Testis (tissue), 5 donors: Measurements from ENCODE around the gene GPD1. TPM values are rescaled to one million over a fixed set of nuclear protein-coding genes. Genes with fewer than 3 reads are reported as not detected.

Experiments
- DNase-seq: peaks from one replicate; pipeline ENCODE4 v3.0.0-alpha.2; 2019
- H3K27ac ChIP-seq, 2 donors: fragments of 200-600 bp; sonication (generic); one replicate each; pipeline ENCODE4 v1.5.1; 2019
- H3K27me3 ChIP-seq: fragments of 200-600 bp; sonication (generic); one replicate; pipeline ENCODE4 v1.5.1; 2019
- H3K36me3 ChIP-seq: fragments of 200-600 bp; sonication (generic); one replicate; pipeline ENCODE4 v1.5.1; 2017; ENCODE audit warnings: low read depth; ENCODE audit errors: missing control alignments
- H3K4me1 ChIP-seq: fragments of 200-600 bp; sonication (generic); one replicate; pipeline ENCODE4 v1.5.1; 2019
- H3K4me3 ChIP-seq, 2 donors: fragments of 200-600 bp; sonication (generic); one replicate each; pipeline ENCODE4 v1.5.1; 2017 to 2019
- H3K9me3 ChIP-seq: fragments of 200-600 bp; sonication (generic); one replicate; pipeline ENCODE4 v1.5.1; 2017
- POLR2A ChIP-seq: fragments of 450-650 bp; IDR thresholded peaks from one replicate; pipeline ENCODE4 v1.6.1; 2017; ENCODE audit warnings: antibody characterized with exemption, mild to moderate bottlenecking, moderate library complexity
- WGBS, 2 donors: methylation state at CpG; one replicate each; pipeline ENCODE4 v1.1.5; 2018; 5-methylcytosine and 5-hydroxymethylcytosine counted together
- intact Hi-C: fragments of 100-400 bp; cut with DNase I; formaldehyde crosslinking; loops from one replicate; pipeline ENCODE4 v1.15.1; 2023; ENCODE audit warnings: low total_unique reads
- long read RNA-seq, 2 donors: transcript quantifications; one replicate each; lab custom pipeline, GENCODE V29; 2026
- polyA plus RNA-seq: library from polyadenylated mRNA; stranded (reverse); fragments of 350-450 nt; fragmentation: Illumina TruSeq; extraction: RNeasy Lipid Tissue Mini Kit (QIAGEN cat#74804); gene quantifications from one replicate; pipeline ENCODE4 v1.2.3, GENCODE V29; 2014; ENCODE audit warnings: low read depth, low replicate concordance; ENCODE audit not compliant: insufficient read depth
- total RNA-seq, 2 donors: library from RNA; depleted of rRNA; stranded (reverse); fragments of >200 nt; gene quantifications; one replicate each; pipeline ENCODE4 v1.2.3, GENCODE V29; 2016
- TF ChIP-seq, protein P1 (sequence below), 3 experiments: fragments of 450-650 bp in 2 of 3; fragments of 200-600 bp in 1 of 3; sonication (generic) in 1 of 3; IDR thresholded peaks; one replicate each; pipeline ENCODE4 v1.5.1; 2016 to 2019; ENCODE audit warnings: antibody characterized with exemption in 3 of 3, mild to moderate bottlenecking in 2 of 3, moderate library complexity in 1 of 3

Gene GPD1
- 1 to 10 TPM; 2.1 to 2.4 TPM for total RNA-seq
- 3.1 TPM for polyA plus RNA-seq
- long read RNA-seq, donor 1, result 0 reads
- long read RNA-seq, donor 2, partial matches to known transcripts, result 0 of 2 reads
- long read RNA-seq, donor 2, other reads (novel, unspliced or antisense), result 0 of 2 reads

DNA sequence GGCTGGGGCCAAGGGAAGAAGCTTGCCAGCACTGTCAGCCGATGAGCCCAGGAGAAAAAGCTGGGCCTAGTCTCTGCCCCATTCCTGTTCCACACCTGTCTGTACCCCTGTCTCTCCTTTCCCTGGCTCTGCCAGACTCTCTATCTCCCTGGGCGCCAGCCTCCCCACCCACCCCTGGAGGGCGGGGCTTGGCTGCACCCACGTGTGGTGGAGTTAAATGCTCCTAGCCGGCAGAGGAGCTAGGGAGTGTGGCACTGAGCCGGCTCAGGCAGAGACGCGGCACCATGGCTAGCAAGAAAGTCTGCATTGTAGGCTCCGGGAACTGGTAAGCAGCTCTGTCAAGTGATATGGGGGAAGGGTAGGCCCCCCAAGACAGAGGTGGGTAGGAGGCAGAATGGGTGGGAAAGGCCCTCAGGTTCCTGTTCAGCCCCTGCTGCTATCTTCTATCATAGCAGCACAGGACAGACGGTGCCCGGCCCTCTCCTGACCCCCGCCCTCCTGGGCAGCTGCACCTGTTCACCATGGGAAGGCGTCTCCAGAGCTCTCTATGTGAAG, at the start of gene GPD1:
Gene GPD1, plus strand, starts transcription at position 242 of the 555 bp plus-strand sequence. Its CDS starts 43 bp downstream, at position 285.
- no peak for TF ChIP-seq POLR2A
- TF ChIP-seq, protein P1, sequence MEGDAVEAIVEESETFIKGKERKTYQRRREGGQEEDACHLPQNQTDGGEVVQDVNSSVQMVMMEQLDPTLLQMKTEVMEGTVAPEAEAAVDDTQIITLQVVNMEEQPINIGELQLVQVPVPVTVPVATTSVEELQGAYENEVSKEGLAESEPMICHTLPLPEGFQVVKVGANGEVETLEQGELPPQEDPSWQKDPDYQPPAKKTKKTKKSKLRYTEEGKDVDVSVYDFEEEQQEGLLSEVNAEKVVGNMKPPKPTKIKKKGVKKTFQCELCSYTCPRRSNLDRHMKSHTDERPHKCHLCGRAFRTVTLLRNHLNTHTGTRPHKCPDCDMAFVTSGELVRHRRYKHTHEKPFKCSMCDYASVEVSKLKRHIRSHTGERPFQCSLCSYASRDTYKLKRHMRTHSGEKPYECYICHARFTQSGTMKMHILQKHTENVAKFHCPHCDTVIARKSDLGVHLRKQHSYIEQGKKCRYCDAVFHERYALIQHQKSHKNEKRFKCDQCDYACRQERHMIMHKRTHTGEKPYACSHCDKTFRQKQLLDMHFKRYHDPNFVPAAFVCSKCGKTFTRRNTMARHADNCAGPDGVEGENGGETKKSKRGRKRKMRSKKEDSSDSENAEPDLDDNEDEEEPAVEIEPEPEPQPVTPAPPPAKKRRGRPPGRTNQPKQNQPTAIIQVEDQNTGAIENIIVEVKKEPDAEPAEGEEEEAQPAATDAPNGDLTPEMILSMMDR (IDR thresholded peaks at IDR 0.05), result no peak
- intact Hi-C loops, result loop anchor here (10.0 kb wide), 1 partner anchor 71 kb away; no protein-coding TSS in a partner anchor
- Histone ChIP-seq H3K4me1 (peaks cover 27% of the 10 kb centered on the region), H3K27me3 (no peaks in the 10 kb centered on the region), H3K27ac (peak within 1 kb of the TSS in 1 of 2 donors; percentile 20), H3K4me3 (no peak within 1 kb of the TSS), H3K36me3 (no peaks in the 10 kb centered on the region), H3K9me3 (no peaks in the 10 kb centered on the region)
- peak; percentile 77 for DNase-seq
- WGBS, 2 donors, result 32 to 56% methylated on average over 11 to 13 of the region's 13 CpGs

GRCh38 chr12:50055831-50056638, 47.8 kb upstream of the GPD1 start:
- TF ChIP-seq, protein P1 (IDR thresholded peaks at IDR 0.05), result peak; percentile 57 to 84 (median 62)
- TF ChIP-seq POLR2A, result no peak
- Histone ChIP-seq H3K27ac (no peak overlapping the region), H3K36me3 (no peaks in the 10 kb centered on the region), H3K9me3 (no peaks in the 10 kb centered on the region), H3K27me3 (no peaks in the 10 kb centered on the region), H3K4me3 (no peak overlapping the region), H3K4me1 (peaks cover 17% of the 10 kb centered on the region)
- 11 to 12% methylated on average over 16 to 17 of the region's 17 CpGs for WGBS, 2 donors
- peak; percentile 58 for DNase-seq
- intact Hi-C loops, result loop anchor here (5.0 kb wide), 1 partner anchor 84 kb away; the partner anchor contains the start of gene AQP6

DNA sequence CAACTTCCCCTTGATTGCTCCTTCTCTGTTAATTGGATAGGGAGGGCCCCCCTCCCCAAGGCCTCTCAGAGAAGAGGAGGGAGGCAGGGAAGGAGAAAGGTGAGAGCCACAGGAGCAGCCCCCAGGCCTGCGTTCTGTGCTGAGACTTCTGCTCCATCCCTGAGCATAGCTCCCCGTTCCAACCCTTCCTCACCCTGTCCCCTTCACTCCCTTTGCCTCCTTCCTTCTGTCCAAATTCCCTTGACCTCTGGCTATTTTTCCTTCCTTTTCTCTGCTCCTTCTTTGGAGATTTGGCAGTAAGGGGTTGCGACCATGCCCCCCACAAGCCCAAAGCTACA, 47.2 kb upstream of the GPD1 start:
- no peak for DNase-seq
- TF ChIP-seq POLR2A, result no peak
- TF ChIP-seq, protein P1 (IDR thresholded peaks at IDR 0.05), result no peak
- H3K9me3 ChIP-seq, result no peaks in the 10 kb centered on the region
- no peaks in the 10 kb centered on the region for H3K36me3 ChIP-seq
- 6 to 15% methylated on average over 3 of the region's 3 CpGs for WGBS, 2 donors
- H3K4me1 ChIP-seq, result peaks cover 17% of the 10 kb centered on the region
- H3K4me3 ChIP-seq, result no peak overlapping the region
- no peak overlapping the region for H3K27ac ChIP-seq
- intact Hi-C loops, result loop anchor here (5.0 kb wide), 1 partner anchor 84 kb away; the partner anchor contains the start of gene AQP6
- no peaks in the 10 kb centered on the region for H3K27me3 ChIP-seq

DNA sequence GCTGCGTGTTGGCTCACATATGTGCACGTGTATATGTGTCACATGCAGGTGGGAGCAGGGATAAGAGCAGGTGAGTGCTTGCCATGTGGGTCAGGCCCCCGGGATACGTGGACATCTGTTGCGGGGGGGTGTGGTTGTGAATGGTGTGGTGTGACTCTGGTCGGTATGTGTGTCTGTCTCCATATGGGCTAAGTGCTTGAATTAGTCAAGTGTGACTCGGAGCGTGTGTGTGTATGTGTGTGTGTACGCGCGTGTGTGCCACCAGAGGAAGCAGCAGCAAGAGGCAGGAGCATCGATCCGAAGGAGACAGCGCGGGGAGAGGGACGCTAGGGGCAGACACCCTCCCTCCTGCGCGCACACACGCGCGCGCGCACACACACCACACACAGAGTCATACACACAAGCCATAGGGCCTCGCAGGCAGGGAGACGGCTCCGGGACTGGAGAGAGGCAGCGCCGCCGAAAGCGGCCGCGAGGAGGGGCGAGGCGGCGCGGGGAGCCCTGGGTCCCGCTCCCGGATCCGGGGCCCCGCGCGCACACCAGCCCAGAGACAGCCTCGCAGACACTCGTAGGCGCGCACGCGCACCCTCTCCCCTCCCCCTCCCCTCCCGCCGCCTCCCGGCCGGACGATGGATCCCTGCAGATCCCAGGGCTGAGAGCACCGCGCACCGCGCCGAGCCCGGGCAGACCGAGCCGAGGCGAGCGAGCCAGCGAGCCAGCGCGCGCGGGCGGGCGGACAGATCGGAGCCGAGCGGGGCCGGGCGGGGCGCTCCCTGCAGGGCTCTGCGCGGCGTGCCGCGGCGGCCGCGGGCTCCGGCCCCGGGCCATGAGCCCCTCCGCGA, 46.6 kb upstream of the GPD1 start, which contains the start of gene ASIC1:
Gene ASIC1, plus strand, starts transcription at position 597 of the 842 bp plus-strand sequence. CDS start 1,171 bp downstream, outside the sequence.
- Histone ChIP-seq H3K27me3 (no peaks in the 10 kb centered on the region), H3K9me3 (no peaks in the 10 kb centered on the region), H3K27ac (no peak within 1 kb of the TSS), H3K36me3 (no peaks in the 10 kb centered on the region), H3K4me3 (peak within 1 kb of the TSS; percentile 47 to 62), H3K4me1 (peaks cover 17% of the 10 kb centered on the region)
- WGBS, 2 donors, result 1 to 5% methylated on average over 4 to 46 of the region's 88 CpGs
- peak; percentile 79 for DNase-seq
- intact Hi-C loops, result loop anchor here (5.0 kb wide), 1 partner anchor 85 kb away; the partner anchor contains the start of gene AQP6
- TF ChIP-seq, protein P1 (IDR thresholded peaks at IDR 0.05), result no peak
- no peak for TF ChIP-seq POLR2A
